ENCODE results near the gene YPEL4.

YPEL4 gene

GRCh38 chr11:57674251-57674650, 24.5 kb upstream of the YPEL4 start:
- peak overlapping the region; percentile 26; the same call in 1 of the 2 replicates for H3K27ac ChIP-seq
- TF ChIP-seq CTCF (IDR thresholded peaks at IDR 0.05) (no peak), ZFX (IDR thresholded peaks at IDR 0.05; ENCODE audit: borderline replicate concordance) (no peak)

GRCh38 chr11:57668434-57668782, 18.7 kb upstream of the YPEL4 start:
- no peak for TF ChIP-seq CTCF (IDR thresholded peaks at IDR 0.05)
- no peak for TF ChIP-seq ZFX (IDR thresholded peaks at IDR 0.05; ENCODE audit: borderline replicate concordance)
- H3K27ac ChIP-seq, result peak overlapping the region; percentile 98

- TF ChIP-seq CTCF (IDR thresholded peaks at IDR 0.05), result peak; percentile 56
- TF ChIP-seq ZFX (IDR thresholded peaks at IDR 0.05; ENCODE audit: borderline replicate concordance), result no peak
- peak within 1 kb of the TSS; percentile 98 for H3K27ac ChIP-seq
Observed at GRCh38 chr11:57667736-57668433, 18.2 kb upstream of the YPEL4 start, which contains the start of gene ZDHHC5. Gene ZDHHC5, plus strand, starts transcription at chr11:57668114. Its CDS starts 4,977 bp downstream, at chr11:57673091.

- peak overlapping the region; percentile 98 for H3K27ac ChIP-seq
- no peak for TF ChIP-seq CTCF (IDR thresholded peaks at IDR 0.05)
- no peak for TF ChIP-seq ZFX (IDR thresholded peaks at IDR 0.05; ENCODE audit: borderline replicate concordance)
Observed at GRCh38 chr11:57667117-57667735, 17.5 kb upstream of the YPEL4 start.

GRCh38 chr11:57663975-57664374, 14.3 kb upstream of the YPEL4 start:
- no peak overlapping the region for H3K27ac ChIP-seq
- TF ChIP-seq ZFX (IDR thresholded peaks at IDR 0.05; ENCODE audit: borderline replicate concordance), result no peak
- no peak for TF ChIP-seq CTCF (IDR thresholded peaks at IDR 0.05)

- TF ChIP-seq ZFX (IDR thresholded peaks at IDR 0.05; ENCODE audit: borderline replicate concordance), result no peak
- TF ChIP-seq CTCF (IDR thresholded peaks at IDR 0.05), result no peak
Observed at GRCh38 chr11:57662893-57663292, 13.2 kb upstream of the YPEL4 start.

GRCh38 chr11:57659669-57660068, 10.0 kb upstream of the YPEL4 start:
- H3K27ac ChIP-seq, result no peak overlapping the region
- TF ChIP-seq CTCF (IDR thresholded peaks at IDR 0.05), result no peak
- no peak for TF ChIP-seq ZFX (IDR thresholded peaks at IDR 0.05; ENCODE audit: borderline replicate concordance)

More at GRCh38 chr11:57662893-57663292, 13.2 kb upstream of the YPEL4 start:
- no peak overlapping the region for H3K27ac ChIP-seq

All from 22Rv1 (cell line).